HCT116 (cell line): Measurements from ENCODE around the gene CFAP58. TPM values are rescaled to one million over a fixed set of nuclear protein-coding genes. Genes with fewer than 3 reads are reported as not detected.

Experiments used
- ATAC-seq: fragments of 200-7000 bp; cut with Tn5 transposase; 2 replicates; pipeline ENCODE4 v1.9.1; 2020; ENCODE audit warnings: mild to moderate bottlenecking, moderate library complexity
- BruUV-seq: library from RNA; stranded (reverse); fragments of 400-500 nt; replicated peaks from 2 replicates; lab custom pipeline; 2021; lab: Mats Ljungman, UMichigan
- CTCF ChIA-PET: fragments of 300-600 bp; sonication (Branson Sonifier 250); formaldehyde crosslinking; loops from one replicate; lab custom pipeline; 2021; ENCODE audit warnings: antibody characterized with exemption; lab: Charles Lee
- POLR2A ChIA-PET: fragments of 300-600, 350-600 bp; sonication (Branson Sonifier 250); formaldehyde crosslinking; loops from one replicate; lab custom pipeline; 2021; ENCODE audit warnings: antibody characterized with exemption; lab: Charles Lee
- RAD21 ChIA-PET, 2 experiments: fragments of 300-600 bp; sonication (Branson Sonifier 250); formaldehyde crosslinking; loops; one replicate each; lab custom pipeline; 2023; ENCODE audit warnings: low total read pairs in 2 of 2; ENCODE audit not compliant: uncharacterized antibody in 2 of 2, unreplicated experiment in 2 of 2, low non-redundant PET in 1 of 2; lab: Charles Lee
- DNase-seq: peaks from one replicate; pipeline ENCODE4 v3.0.0-alpha.2; 2010; ENCODE audit warnings: low read depth, low spot score
- H2AFZ ChIP-seq: fragments of 200-600 bp; shearing (Covaris generic), sonication (generic); 2 replicates; pipeline ENCODE4 v1.6.1; 2017; ENCODE audit warnings: low read depth, mixed run types, mixed read lengths, antibody characterized with exemption, low read length; ENCODE audit not compliant: poor library complexity, severe bottlenecking
- H3K27ac ChIP-seq: 2 replicates; pipeline ENCODE4 v1.5.1; 2012; ENCODE audit warnings: low read depth, low read length
- H3K27me3 ChIP-seq: fragments of 200-600 bp; sonication (generic); 2 replicates; pipeline ENCODE4 v1.6.1; 2016; ENCODE audit warnings: mixed run types, low read length, mixed read lengths; ENCODE audit not compliant: insufficient read depth
- H3K36me3 ChIP-seq, 2 experiments: fragments of 200-500 bp in 1 of 2; fragments of 200-600 bp in 1 of 2; sonication (Bioruptor generic) in 1 of 2; sonication (generic) in 1 of 2; 2 replicates each; pipeline versions ENCODE4 v1.5.1 to v1.6.1; 2014 to 2016; ENCODE audit warnings: low read length in 2 of 2, inconsistent platforms in 1 of 2, mixed read lengths in 1 of 2, mixed run types in 1 of 2; ENCODE audit not compliant: insufficient read depth in 2 of 2, control insufficient read depth in 1 of 2
- H3K4me1 ChIP-seq, 2 experiments: fragments of 200-600 bp in 1 of 2; sonication (generic) in 1 of 2; 2 replicates each; pipeline versions ENCODE4 v1.5.1 to v1.6.1; 2012 to 2017; ENCODE audit warnings: low read length in 2 of 2, inconsistent platforms in 1 of 2, mild to moderate bottlenecking in 1 of 2, mixed read lengths in 1 of 2, mixed run types in 1 of 2, moderate library complexity in 1 of 2; ENCODE audit not compliant: insufficient read depth in 2 of 2, control insufficient read depth in 1 of 2
- H3K4me2 ChIP-seq: fragments of 200-600 bp; sonication (generic); 2 replicates; pipeline ENCODE4 v1.6.1; 2017; ENCODE audit warnings: mixed run types, low read length, mixed read lengths
- H3K4me3 ChIP-seq, 2 experiments: fragments of 200-600 bp in 1 of 2; sonication (generic) in 1 of 2; replicated peaks in 1 of 2; 2 replicates each; pipeline ENCODE4 v1.5.1; 2011 to 2016; ENCODE audit warnings: low read length in 2 of 2, control low read depth in 1 of 2, low read depth in 1 of 2, mild to moderate bottlenecking in 1 of 2, mixed read lengths in 1 of 2, mixed run types in 1 of 2
- H3K79me2 ChIP-seq: fragments of 200-600 bp; sonication (generic); 2 replicates; pipeline ENCODE4 v1.6.1; 2017; ENCODE audit warnings: mild to moderate bottlenecking, mixed run types, low read length, moderate library complexity, mixed read lengths; ENCODE audit not compliant: insufficient read depth
- H3K9ac ChIP-seq: fragments of 200-600 bp; sonication (generic); 2 replicates; pipeline ENCODE4 v1.6.1; 2016; ENCODE audit warnings: low read length, mixed read lengths
- H3K9me2 ChIP-seq: fragments of 200-600 bp; sonication (generic), shearing (Covaris generic); 2 replicates; pipeline ENCODE4 v1.6.1; 2017; ENCODE audit warnings: mixed run types, mild to moderate bottlenecking, moderate library complexity; ENCODE audit not compliant: insufficient read depth
- H3K9me3 ChIP-seq, 2 experiments: fragments of 200-500 bp in 1 of 2; fragments of 200-600 bp in 1 of 2; sonication (Bioruptor generic) in 1 of 2; sonication (generic) in 1 of 2; 2 replicates each; pipeline ENCODE4 v1.6.1; 2014 to 2017; ENCODE audit warnings: low read length in 2 of 2, mixed read lengths in 2 of 2, inconsistent platforms in 1 of 2, low read depth in 1 of 2, mild to moderate bottlenecking in 1 of 2, mixed run types in 1 of 2, moderate library complexity in 1 of 2; ENCODE audit not compliant: control insufficient read depth in 1 of 2, insufficient read depth in 1 of 2
- H4K20me1 ChIP-seq: fragments of 200-600 bp; sonication (generic), shearing (Covaris generic); 2 replicates; pipeline ENCODE4 v1.6.1; 2017; ENCODE audit warnings: mixed run types, mild to moderate bottlenecking, moderate library complexity; ENCODE audit not compliant: insufficient read depth
- CEBPB ChIP-seq: IDR thresholded peaks from 2 replicates; pipeline ENCODE4 v1.6.1; 2012; ENCODE audit warnings: low read depth
- JUND ChIP-seq: IDR thresholded peaks from 2 replicates; pipeline ENCODE4 v1.6.1; 2012
- TCF7L2 ChIP-seq: IDR thresholded peaks from 2 replicates; pipeline ENCODE4 v1.7.0; 2011; ENCODE audit warnings: borderline replicate concordance, inconsistent platforms; ENCODE audit not compliant: insufficient read depth, insufficient read length; ENCODE audit errors: extremely low read depth
- YY1 ChIP-seq: IDR thresholded peaks from 2 replicates; pipeline ENCODE4 v1.6.1; 2011; ENCODE audit warnings: low read length, low read depth, moderate library complexity, mild to moderate bottlenecking; ENCODE audit not compliant: insufficient replicate concordance; ENCODE audit errors: extremely low read depth
- intact Hi-C: fragments of 100-400 bp; cut with micrococcal nuclease; formaldehyde crosslinking; loops from 2 replicates; pipeline ENCODE4 v1.10.0; 2022
- total RNA-seq: library from RNA; stranded (reverse); gene quantifications from one replicate; pipeline ENCODE4 v1.2.1, GENCODE V29; 2021; ENCODE audit not compliant: unreplicated experiment
- TF ChIP-seq, protein P1 (sequence below): IDR thresholded peaks from 2 replicates; pipeline ENCODE4 v1.6.1; 2012; ENCODE audit warnings: low read depth

CFAP58 gene
- total RNA-seq, 1 experiment from 2014 or later = 0.91 TPM

DNA sequence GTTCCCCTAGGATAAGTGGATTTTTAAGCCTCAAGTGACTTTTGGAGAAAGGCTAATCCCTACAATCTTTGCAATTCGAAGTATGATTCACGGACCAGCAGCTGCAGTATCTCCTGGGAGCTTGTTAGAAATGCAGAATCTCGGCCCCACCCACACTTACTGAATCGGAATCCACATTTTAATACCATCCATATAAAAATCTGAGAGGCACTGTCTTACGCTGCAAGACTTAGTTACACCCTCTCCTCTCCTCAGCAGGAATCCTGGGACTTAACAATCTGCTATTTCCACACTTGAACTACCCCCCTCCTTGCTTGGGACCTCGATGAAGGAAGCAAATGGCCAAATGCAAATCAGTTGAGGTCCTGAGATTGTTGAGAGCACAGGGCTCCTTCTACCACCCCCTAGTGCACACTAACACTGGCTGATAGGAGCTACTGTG lies 36.3 kb upstream of the CFAP58 start:
- no peak overlapping the region for H3K27ac ChIP-seq
- no peaks in the 10 kb centered on the region for H3K27me3 ChIP-seq
- no peaks in the 10 kb centered on the region for H3K9me2 ChIP-seq
- POLR2A ChIA-PET = no interaction called here
- TF ChIP-seq JUND = no peak
- no peak for TF ChIP-seq CEBPB
- intact Hi-C loops = no loop called here
- H3K36me3 ChIP-seq = peaks cover 16 to 19% of the 10 kb centered on the region in 2 experiments; a peak in 3 of 4 replicates
- no peaks in the 10 kb centered on the region for H4K20me1 ChIP-seq
- RAD21 ChIA-PET = no interaction called here
- no peak overlapping the region for H3K4me3 ChIP-seq
- ATAC-seq = peak; percentile 12; the same call in 1 of the 2 replicates
- no peak for DNase-seq
- H3K79me2 ChIP-seq = peaks cover 26% of the 10 kb centered on the region; the same call in 1 of the 2 replicates
- no TSS peak for BruUV-seq
- no peaks in the 10 kb centered on the region for H3K9me3 ChIP-seq
- no peak overlapping the region for H2AFZ ChIP-seq
- CTCF ChIA-PET = interaction anchor here (2.4 kb wide), 1 partner anchor 11 kb away, joined by 14 read pairs; no protein-coding TSS in a partner anchor
- peaks cover 4 to 23% of the 10 kb centered on the region in 2 experiments for H3K4me1 ChIP-seq
- peak overlapping the region; percentile 13; the same call in 1 of the 2 replicates for H3K4me2 ChIP-seq
- no peak overlapping the region for H3K9ac ChIP-seq

DNA sequence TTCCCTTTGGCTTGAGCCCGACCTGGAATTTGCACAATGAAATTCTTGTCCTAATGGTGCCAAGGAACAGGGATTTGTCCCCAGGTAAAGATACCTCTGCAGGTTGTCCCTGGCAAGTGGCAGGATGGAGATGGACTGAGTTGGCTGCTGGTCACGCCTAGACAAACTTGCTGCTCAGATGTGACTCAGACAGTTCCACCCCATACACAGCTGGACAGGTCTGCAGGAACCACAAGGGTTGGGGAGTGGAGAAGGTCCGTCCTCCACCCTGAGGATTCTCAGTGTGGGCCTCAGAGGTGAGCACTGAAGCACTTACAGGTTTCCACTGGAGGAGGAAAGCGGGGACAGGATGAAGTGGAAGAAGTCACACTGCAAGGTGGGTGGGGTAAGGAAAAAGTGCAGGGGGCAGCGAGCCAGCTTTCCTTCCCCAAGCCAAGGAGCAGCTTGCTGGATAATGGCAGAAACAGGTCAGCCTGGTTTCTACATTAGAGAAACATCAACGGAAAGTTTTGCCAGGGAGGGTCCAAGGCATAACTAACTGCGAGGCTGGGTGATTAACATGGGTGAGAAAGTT lies 35.8 kb upstream of the CFAP58 start:
- intact Hi-C loops = no loop called here
- H4K20me1 ChIP-seq = no peaks in the 10 kb centered on the region
- no peaks in the 10 kb centered on the region for H3K9me2 ChIP-seq
- ATAC-seq (peak; percentile 20; the same call in 1 of the 2 replicates), DNase-seq (no peak)
- POLR2A ChIA-PET = no interaction called here
- H3K36me3 ChIP-seq = peaks cover 15 to 19% of the 10 kb centered on the region in 2 experiments; a peak in 3 of 4 replicates
- H3K4me1 ChIP-seq = peaks cover 9 to 28% of the 10 kb centered on the region in 2 experiments
- peaks cover 28% of the 10 kb centered on the region; the same call in 1 of the 2 replicates for H3K79me2 ChIP-seq
- BruUV-seq = no TSS peak
- H3K27me3 ChIP-seq = no peaks in the 10 kb centered on the region
- no peak overlapping the region for H3K27ac ChIP-seq
- H3K9ac ChIP-seq = no peak overlapping the region
- no peak overlapping the region for H2AFZ ChIP-seq
- RAD21 ChIA-PET = no interaction called here
- H3K4me2 ChIP-seq = peak overlapping the region; percentile 13; the same call in 1 of the 2 replicates
- CTCF ChIA-PET = interaction anchor here (2.4 kb wide), 1 partner anchor 12 kb away, joined by 14 read pairs; no protein-coding TSS in a partner anchor
- TF ChIP-seq YY1 (no peak), TCF7L2 (no peak)
- TF ChIP-seq, protein P1, sequence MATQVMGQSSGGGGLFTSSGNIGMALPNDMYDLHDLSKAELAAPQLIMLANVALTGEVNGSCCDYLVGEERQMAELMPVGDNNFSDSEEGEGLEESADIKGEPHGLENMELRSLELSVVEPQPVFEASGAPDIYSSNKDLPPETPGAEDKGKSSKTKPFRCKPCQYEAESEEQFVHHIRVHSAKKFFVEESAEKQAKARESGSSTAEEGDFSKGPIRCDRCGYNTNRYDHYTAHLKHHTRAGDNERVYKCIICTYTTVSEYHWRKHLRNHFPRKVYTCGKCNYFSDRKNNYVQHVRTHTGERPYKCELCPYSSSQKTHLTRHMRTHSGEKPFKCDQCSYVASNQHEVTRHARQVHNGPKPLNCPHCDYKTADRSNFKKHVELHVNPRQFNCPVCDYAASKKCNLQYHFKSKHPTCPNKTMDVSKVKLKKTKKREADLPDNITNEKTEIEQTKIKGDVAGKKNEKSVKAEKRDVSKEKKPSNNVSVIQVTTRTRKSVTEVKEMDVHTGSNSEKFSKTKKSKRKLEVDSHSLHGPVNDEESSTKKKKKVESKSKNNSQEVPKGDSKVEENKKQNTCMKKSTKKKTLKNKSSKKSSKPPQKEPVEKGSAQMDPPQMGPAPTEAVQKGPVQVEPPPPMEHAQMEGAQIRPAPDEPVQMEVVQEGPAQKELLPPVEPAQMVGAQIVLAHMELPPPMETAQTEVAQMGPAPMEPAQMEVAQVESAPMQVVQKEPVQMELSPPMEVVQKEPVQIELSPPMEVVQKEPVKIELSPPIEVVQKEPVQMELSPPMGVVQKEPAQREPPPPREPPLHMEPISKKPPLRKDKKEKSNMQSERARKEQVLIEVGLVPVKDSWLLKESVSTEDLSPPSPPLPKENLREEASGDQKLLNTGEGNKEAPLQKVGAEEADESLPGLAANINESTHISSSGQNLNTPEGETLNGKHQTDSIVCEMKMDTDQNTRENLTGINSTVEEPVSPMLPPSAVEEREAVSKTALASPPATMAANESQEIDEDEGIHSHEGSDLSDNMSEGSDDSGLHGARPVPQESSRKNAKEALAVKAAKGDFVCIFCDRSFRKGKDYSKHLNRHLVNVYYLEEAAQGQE = no peak
- no peaks in the 10 kb centered on the region for H3K9me3 ChIP-seq
- no peak overlapping the region for H3K4me3 ChIP-seq
